Stimulated activated CD4-positive, alpha-beta T cell treated with anti-CD3 and anti-CD28 coated beads, Interleukin-1b, Interleukin-23, amount 100 ng/mL, for 4 hours (primary cell): ENCODE measurements around the gene WDR70.
"Not testable (repeated sequence)": the region's sequence is repeated elsewhere in the genome, so short reads cannot be mapped to it uniquely, and the experiment has no call there.

Source experiments
- DNase-seq, 2 donors: peaks; one replicate each; pipeline ENCODE4 v3.0.0-alpha.2; 2020; ENCODE audit warnings: low read depth in 2 of 2

Gene WDR70

DNA sequence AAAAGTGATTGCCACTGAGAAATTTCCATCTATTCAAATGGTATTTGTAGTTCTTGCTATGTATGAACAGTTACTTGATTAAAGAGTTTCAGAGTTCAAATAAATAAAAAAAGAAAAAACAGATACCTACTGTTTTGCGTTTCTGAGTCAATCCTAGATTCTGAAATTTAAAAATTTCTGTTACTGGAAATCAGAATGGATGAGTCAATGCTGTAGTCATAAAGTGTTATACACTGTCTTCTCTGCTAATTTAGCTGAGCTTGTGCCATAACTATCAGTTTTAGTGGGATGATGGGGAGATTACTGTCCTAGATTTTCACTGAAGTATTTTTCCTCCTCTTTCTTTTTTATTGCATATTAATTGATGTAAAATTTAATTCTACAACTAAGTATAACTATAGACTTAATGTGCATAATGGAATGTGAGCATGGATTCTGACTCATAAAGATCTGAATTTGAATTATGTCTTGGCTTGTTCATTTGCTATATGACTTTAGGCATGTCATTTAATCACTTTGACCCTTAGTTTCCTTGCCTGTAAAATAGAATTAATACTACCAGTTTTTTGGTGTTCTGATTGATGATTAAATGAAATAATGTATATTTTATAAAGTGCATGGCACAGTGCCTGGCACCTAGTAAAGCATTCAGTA, 75.4 kb downstream of the WDR70 start:
- DNase-seq, result not testable (repeated sequence)

- DNase-seq, result not testable (repeated sequence)
These were observed 84.3 kb downstream of the WDR70 start for GRCh38 chr5:37463191-37464051.

DNA sequence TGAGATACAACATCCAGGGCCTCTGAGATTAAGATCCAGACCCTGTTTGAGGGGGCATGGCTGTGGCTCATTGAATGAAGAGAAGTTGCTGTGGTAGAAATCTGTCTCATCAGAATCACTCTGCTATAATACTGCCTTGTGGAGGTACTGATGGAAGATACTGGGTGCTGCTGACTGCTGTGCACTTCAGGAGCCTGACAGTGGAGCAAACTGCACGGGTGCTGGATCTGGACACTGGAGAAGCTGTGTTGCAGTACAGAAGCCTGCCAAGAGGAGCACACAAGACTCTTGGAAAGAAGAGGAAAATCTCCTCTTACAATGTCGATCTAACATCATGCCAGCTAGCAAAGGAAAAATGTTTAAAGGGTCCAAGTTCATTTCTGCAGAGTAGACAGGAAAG, 85.5 kb downstream of the WDR70 start:
- not testable (repeated sequence) for DNase-seq

- DNase-seq, result not testable (repeated sequence)
These were observed 90.3 kb downstream of the WDR70 start for GRCh38 chr5:37469383-37469782.

GRCh38 chr5:37471666-37472197, 92.6 kb downstream of the WDR70 start:
- no peak for DNase-seq

DNA sequence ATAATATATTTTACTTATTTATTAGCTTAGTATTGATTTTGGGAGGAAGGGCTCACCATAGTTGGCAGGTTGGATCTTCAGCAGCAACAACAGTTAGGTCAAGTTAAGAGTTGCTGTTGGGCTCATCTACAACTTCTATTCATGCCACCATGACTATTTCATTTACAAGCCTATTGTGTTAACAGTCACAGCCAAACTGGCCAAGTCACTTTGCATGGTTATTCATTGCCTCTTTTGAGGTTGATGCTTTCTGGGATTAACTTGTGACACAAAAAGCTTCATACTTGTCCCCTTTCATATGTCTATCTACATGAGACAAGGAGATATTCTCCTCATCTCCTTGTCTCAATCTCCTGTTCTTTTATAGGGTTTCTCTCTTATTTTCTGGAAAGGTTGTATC, 98.3 kb downstream of the WDR70 start:
- DNase-seq, result no peak

- DNase-seq, result no peak
These were observed 99.2 kb downstream of the WDR70 start for GRCh38 chr5:37478121-37478894.

- DNase-seq, result not testable (repeated sequence)
These were observed 102.3 kb downstream of the WDR70 start for GRCh38 chr5:37481395-37481794.

DNA sequence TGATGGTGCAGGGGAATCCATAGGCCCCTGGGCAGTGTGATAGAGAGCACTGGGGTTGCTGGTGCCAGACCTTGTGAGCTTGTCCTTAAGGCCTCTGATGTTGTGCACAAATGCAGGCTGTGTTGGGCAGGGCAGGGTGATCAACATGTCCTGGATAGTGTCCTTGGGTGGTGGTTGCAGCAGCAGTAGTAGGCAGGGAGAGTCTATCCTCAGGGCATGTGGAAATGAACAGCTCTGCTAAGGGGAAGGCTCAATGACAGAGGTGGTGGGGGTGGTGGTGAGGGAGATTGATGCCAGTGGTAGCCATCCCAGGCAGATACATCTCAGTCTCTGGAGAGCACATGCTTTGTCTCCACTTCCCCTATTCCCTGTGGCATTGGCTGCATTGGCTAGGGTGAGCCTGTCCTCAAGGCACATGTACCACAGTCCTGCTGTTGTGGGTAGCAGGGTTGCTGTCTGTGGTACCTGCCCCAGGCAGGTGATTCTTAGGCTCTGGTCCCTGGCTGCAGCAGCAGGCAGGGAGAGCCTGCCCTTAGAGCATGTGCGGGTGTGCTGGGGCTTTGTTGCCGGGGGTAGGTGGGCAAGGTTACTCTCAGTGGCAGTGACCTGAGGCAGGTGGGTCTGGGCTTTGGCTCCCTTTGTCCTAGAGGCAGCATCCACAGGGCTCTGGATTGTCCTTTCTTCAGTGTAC, 111.1 kb downstream of the WDR70 start:
- DNase-seq, result no peak

DNA sequence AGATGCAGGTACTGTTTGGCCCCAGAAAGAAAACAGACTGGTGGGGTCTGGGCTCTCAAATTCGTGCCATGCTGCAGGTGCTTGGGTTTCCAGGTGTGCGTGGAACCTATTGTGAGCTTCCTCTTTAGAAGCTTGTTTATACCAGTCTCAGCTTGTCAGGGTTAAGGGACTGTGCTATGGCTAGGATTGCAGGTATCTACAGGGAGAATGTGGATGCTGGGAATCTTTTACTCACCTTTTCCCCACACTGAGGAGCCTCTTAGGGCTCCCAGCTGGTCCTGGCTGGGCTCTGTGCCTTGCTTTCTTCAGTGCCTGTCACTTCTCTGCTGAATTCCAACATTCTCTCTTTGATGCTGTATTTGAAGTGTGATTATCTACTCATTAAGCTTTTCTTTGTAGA, 111.8 kb downstream of the WDR70 start:
- no peak for DNase-seq

- no peak for DNase-seq
These were observed 113.8 kb downstream of the WDR70 start for GRCh38 chr5:37492778-37493555.

DNA sequence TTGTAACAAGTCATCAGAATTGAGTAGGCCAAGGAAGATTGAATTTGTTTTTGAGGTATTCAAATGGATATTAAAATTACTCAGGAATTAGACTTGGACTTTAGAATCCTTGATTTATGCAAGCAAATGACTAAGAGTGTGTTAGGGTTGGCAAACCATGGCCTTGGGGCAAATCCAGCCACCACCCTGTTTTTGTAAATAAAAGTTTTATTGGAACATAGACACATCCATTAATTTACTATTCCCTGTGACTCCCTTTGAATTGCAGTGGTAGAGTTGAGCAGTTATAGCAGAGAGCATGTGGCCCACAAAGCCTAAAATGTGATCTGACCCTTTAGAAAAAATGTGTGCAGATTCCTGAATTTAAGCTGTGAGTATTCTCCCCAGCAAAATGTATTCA, 115.6 kb downstream of the WDR70 start:
- no peak for DNase-seq

DNA sequence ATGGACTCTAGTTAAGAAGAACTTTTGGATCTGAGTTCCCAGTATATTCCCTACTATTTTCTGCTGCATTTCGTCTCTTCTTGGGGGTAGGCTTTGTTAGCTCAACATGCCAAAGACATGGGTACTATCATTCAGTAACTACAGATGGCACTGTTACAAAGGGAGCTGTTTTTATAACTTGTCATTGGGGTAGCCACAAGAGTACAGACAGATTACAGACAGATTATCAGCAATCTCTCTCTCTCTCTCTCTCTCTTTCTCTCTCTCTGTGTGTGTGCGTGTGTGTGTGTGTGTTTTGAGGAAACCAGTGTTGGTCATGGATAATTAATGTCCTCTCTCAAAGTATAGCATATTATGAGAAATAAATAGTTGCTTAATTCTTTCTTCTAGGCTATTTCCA, 116.1 kb downstream of the WDR70 start:
- DNase-seq, result no peak

- DNase-seq, result no peak
These were observed 116.7 kb downstream of the WDR70 start for GRCh38 chr5:37495668-37496347.

GRCh38 chr5:37496902-37497445, 117.9 kb downstream of the WDR70 start:
- no peak for DNase-seq

DNA sequence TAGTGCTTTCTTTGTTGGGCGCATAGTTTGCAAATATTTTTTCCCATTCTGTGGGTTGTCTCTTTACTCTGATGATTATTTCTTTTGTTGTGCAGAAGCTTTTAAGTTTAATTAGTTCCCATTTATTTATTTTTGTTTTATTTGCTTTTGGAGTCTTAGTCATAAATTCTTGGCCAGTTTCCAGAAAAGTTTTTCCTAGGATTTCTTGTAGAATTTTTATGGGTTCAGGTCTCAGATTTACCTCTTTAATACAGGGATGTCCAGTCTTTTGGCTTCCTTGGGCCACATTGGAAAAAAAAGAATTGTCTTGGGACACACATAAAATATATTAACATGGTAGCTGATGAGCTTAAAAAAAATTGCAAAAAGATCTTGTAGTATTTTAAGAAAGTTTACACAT, 122.0 kb downstream of the WDR70 start:
- DNase-seq, result no peak

GRCh38 chr5:37506241-37506640, 127.1 kb downstream of the WDR70 start:
- no peak for DNase-seq

GRCh38 chr5:37506722-37507121, 127.6 kb downstream of the WDR70 start:
- no peak for DNase-seq

GRCh38 chr5:37511646-37512045, 132.5 kb downstream of the WDR70 start:
- DNase-seq, result no peak

DNA sequence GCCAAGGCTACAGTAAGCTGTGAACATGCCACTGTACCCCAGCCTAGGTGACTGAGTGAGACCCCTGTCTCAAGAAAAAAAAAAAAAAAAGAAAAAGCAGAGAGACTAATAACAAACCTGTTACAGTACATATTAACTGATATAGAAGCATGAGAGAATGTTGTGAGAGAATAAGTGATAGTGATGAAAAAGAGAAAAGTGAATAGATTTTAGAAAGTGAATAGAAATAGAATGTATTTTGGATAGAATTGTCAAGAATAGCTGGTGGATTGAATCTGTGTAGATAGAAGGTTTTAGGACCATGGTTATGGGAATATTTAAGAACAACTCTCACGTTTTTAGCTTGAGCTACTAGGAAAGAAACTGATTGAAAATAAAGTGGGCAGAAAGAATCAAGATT, 135.8 kb downstream of the WDR70 start:
- DNase-seq, result no peak
